Naive B cell (primary cell): ENCODE measurements around the gene HLCS. TPM values are rescaled to one million over a fixed set of nuclear protein-coding genes. Genes with fewer than 3 reads are reported as not detected.
"Not testable (repeated sequence)": the region's sequence is repeated elsewhere in the genome, so short reads cannot be mapped to it uniquely, and the experiment has no call there.

Experiments used
- ATAC-seq, 2 donors: fragments of 150-1000 bp; cut with Tn5 transposase; 2 replicates each; pipeline ENCODE4 v1.10.0; 2021; ENCODE audit warnings: low read depth in 2 of 2, mild to moderate bottlenecking in 2 of 2, moderate library complexity in 2 of 2
- DNase-seq: peaks from one replicate; pipeline ENCODE4 v3.0.0; 2022
- H3K27ac Mint-ChIP-seq, 6 donors: one replicate each; pipeline ENCODE4 v1.8.0; 2020 to 2022; ENCODE audit warnings: mild to moderate bottlenecking in 6 of 6, mixed read lengths in 6 of 6, moderate library complexity in 5 of 6, inconsistent platforms in 2 of 6
- H3K27me3 Mint-ChIP-seq, 3 donors: one replicate each; pipeline ENCODE4 v1.8.0; 2021 to 2022; ENCODE audit warnings: mixed read lengths in 3 of 3, mild to moderate bottlenecking in 1 of 3
- H3K36me3 Mint-ChIP-seq, 2 donors: one replicate each; pipeline ENCODE4 v1.8.0; 2020 to 2022; ENCODE audit warnings: mixed read lengths in 2 of 2, inconsistent platforms in 1 of 2, mild to moderate bottlenecking in 1 of 2
- H3K4me1 Mint-ChIP-seq, 3 donors: one replicate each; pipeline ENCODE4 v1.8.0; 2020 to 2022; ENCODE audit warnings: mixed read lengths in 3 of 3, inconsistent platforms in 1 of 3, mild to moderate bottlenecking in 1 of 3, moderate library complexity in 1 of 3
- H3K4me3 Mint-ChIP-seq, 8 donors: one replicate each; pipeline ENCODE4 v1.8.0; 2020 to 2022; ENCODE audit warnings: mild to moderate bottlenecking in 8 of 8, mixed read lengths in 8 of 8, moderate library complexity in 8 of 8, inconsistent platforms in 2 of 8
- H3K9me3 Mint-ChIP-seq, 7 donors: one replicate each; pipeline ENCODE4 v1.8.0; 2020 to 2022; ENCODE audit warnings: mixed read lengths in 7 of 7, mild to moderate bottlenecking in 5 of 7, inconsistent platforms in 2 of 7, moderate library complexity in 1 of 7
- polyA plus RNA-seq, 6 donors: library from polyadenylated mRNA; unstranded; fragments of 300-500 nt; fragmentation: Illumina TruSeq; gene quantifications; one replicate each; pipeline ENCODE4 v1.2.3, GENCODE V29; 2021; ENCODE audit warnings: low read depth in 6 of 6

HLCS gene
- polyA plus RNA-seq: 1 to 10 TPM; 5.5 to 8.4 (median 7.3) TPM

- peak; percentile 89 to 90 for ATAC-seq
- no peaks in the 10 kb centered on the region for H3K27me3 Mint-ChIP-seq
- DNase-seq: peak; percentile 75
- H3K9me3 Mint-ChIP-seq: no peaks in the 10 kb centered on the region
- peaks cover 4 to 20% (median 14%) of the 10 kb centered on the region in 3 donors for H3K4me1 Mint-ChIP-seq
- H3K27ac Mint-ChIP-seq: peak within 1 kb of the TSS; percentile 79 to 90 (median 88)
- no peaks in the 10 kb centered on the region for H3K36me3 Mint-ChIP-seq
- H3K4me3 Mint-ChIP-seq: peak within 1 kb of the TSS; percentile 76 to 94 (median 86)
These were observed at the start of gene HLCS for GRCh38 chr21:36966066-36966820. Gene HLCS, minus strand, starts transcription at chr21:36966669. Its CDS starts 31 bp downstream, at chr21:36966638.

GRCh38 chr21:37009740-37010341 lies 43.4 kb upstream of the HLCS start:
- H3K4me1 Mint-ChIP-seq: peaks cover 8 to 21% (median 12%) of the 10 kb centered on the region in 3 donors
- peak overlapping the region in 1 of 6 donors; percentile 11 for H3K27ac Mint-ChIP-seq
- peak overlapping the region; percentile 42 to 76 (median 68) for H3K4me3 Mint-ChIP-seq
- H3K27me3 Mint-ChIP-seq: peaks cover 41 to 63% (median 53%) of the 10 kb centered on the region in 3 donors
- no peaks in the 10 kb centered on the region for H3K36me3 Mint-ChIP-seq
- peak; percentile 59 for DNase-seq
- ATAC-seq: peak; percentile 78 to 83
- H3K9me3 Mint-ChIP-seq: no peaks in the 10 kb centered on the region

DNA sequence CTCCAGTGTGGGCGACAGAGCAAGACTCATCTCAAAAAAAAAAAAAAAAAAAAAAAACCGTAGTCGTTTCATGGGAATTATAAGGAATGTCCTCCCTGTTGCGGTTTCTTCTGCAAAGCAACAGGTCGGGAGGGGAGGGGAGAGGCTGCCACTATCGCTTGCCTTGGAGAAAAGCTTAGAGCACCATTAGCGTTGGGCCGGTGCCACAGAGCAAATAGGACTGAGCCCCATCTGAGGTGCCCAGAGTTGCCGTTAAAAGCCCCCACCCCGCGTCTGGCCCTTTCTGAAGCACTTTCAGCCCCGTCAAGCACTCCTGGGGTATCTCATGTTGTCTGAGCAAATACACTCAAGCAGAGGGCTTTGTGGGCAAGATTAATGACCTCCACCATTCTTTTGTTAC lies 42.3 kb upstream of the HLCS start:
- Mint-ChIP-seq H3K27me3 (peaks cover 35 to 56% (median 43%) of the 10 kb centered on the region in 3 donors), H3K27ac (no peak overlapping the region), H3K9me3 (no peaks in the 10 kb centered on the region), H3K4me1 (peaks cover 8 to 21% (median 12%) of the 10 kb centered on the region in 3 donors), H3K4me3 (no peak overlapping the region), H3K36me3 (no peaks in the 10 kb centered on the region)
- no peak for DNase-seq
- no peak for ATAC-seq

DNA sequence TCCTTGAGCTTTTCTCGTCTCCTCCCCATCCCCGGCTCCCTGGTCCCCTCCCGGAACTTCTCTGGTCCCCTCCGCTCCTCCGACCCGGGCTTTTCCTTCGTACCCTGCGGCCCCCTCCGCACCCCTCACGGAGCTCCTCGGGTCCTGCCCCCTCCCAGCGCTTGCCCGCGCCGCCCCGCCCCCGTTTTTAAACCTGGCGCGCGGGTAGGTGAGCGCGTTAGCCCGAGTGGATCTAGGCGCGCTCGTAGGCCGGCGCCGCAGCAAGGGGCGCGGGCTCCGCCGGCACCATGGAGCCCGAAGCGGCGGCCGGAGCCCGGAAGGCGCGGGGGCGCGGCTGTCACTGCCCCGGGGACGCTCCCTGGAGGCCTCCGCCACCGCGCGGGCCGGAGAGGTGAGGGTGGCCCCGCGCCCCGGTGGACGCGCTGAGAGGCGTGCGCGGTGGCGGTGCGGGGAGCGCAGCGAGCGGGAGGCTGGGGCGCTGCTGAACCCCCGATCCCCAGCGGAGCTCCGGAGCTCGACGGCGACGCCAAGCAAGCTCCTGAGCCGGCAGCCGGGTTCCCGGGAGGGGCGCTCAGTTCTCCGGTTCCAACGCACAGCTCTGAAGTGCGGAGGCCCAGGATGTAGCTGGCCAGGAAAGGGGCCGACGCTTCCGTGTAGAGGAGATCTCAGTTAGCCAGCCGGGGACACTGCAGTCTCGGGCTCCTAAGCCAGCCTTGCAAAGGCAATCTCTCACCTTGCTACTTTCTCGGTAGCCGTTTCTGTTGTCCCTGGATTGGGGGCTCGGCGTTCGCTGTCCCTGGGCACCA lies 40.2 kb upstream of the HLCS start, which contains the start of gene RIPPLY3:
Gene RIPPLY3 (plus strand): TSS at position 217 of the 806 bp plus-strand sequence. CDS start 71 bp downstream, at position 288.
- no peak within 1 kb of the TSS for H3K27ac Mint-ChIP-seq

DNA sequence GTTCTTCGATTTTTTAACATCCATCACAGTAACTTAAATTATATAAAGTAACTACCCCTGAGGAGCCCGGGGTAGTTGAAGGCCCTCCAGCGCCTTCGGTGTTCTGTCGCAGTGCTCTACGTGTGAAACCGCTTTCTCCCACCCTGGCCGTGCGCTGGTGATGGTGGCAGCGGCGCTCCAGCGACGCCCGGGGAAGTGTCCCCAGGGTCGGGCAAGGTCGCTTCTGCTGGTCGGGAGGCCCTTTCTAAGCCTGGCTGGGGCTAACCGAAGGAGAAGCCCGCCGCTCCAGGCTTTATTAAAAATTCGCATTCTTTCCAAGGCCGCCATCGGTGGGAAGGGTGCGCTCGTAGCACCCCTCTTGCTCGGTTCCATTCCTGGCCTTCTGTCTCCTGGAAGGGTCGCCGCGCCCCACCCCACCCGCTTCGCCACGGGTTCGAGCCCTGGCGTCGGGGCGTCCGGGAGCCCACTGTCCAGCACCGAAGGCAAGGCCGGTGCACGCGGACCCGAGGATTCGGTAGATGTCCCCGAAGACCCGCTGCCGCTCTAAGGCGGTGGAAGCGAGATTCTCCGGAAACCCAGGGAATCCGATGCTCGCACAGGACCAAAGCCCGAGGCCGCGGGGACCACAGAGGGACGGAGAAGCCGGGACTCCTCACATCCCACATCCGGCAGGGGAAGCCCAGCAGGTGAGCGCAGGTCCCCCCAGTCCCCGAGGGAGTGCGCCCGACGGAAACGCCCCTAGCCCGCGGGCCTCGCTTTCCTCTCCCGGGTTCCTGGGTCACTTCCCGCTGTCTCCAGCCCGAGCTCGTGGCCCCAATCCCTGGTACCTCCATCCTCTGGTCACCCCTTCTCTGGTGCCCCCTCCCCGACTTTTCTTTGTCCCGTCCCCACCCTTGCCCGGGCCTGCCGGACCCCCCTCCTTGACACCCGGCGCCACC lies 39.3 kb upstream of the HLCS start:
- peaks cover 8 to 24% (median 12%) of the 10 kb centered on the region in 3 donors for H3K4me1 Mint-ChIP-seq
- DNase-seq (no peak), ATAC-seq (peak in 1 of 2 donors; percentile 10)
- H3K27ac Mint-ChIP-seq: no peak overlapping the region
- peaks cover 22 to 34% (median 27%) of the 10 kb centered on the region in 3 donors for H3K27me3 Mint-ChIP-seq
- peak overlapping the region; percentile 24 to 60 (median 43) for H3K4me3 Mint-ChIP-seq
- no peaks in the 10 kb centered on the region for H3K9me3 Mint-ChIP-seq
- H3K36me3 Mint-ChIP-seq: no peaks in the 10 kb centered on the region

More for the DNA sequence above, 40.2 kb upstream of the HLCS start, which contains the start of gene RIPPLY3:
- H3K36me3 Mint-ChIP-seq: no peaks in the 10 kb centered on the region
- ATAC-seq (peak; percentile 38), DNase-seq (no peak)
- H3K4me3 Mint-ChIP-seq: peak within 1 kb of the TSS; percentile 27 to 82 (median 66)
- peaks cover 22 to 41% (median 28%) of the 10 kb centered on the region in 3 donors for H3K27me3 Mint-ChIP-seq
- peaks cover 8 to 21% (median 12%) of the 10 kb centered on the region in 3 donors for H3K4me1 Mint-ChIP-seq
- H3K9me3 Mint-ChIP-seq: no peaks in the 10 kb centered on the region

DNA sequence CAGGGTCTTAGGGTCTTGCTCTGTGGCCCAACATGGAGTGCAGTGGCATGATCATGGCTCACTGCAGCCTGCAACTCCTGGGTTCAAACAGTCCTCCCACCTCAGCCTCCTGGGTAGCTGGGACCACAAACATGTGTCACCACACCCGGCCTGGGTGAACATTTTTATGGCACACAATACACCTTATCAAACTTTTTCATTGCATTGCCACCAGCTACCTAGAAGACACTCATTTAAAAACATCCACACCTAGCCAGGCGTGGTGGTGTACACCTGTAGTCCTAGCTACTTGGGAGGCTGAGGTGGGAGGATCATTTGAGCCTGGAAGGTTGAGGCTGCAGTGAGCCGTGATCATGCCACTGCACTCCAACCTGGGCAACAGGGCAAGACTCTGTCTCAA lies 37.4 kb upstream of the HLCS start:
- Mint-ChIP-seq H3K27me3 (peaks cover 7 to 20% (median 14%) of the 10 kb centered on the region in 3 donors), H3K4me1 (peaks cover 0 to 11% (median 4%) of the 10 kb centered on the region in 3 donors)
- not testable (repeated sequence) for H3K27ac Mint-ChIP-seq, H3K9me3 Mint-ChIP-seq, DNase-seq, ATAC-seq, H3K4me3 Mint-ChIP-seq, H3K36me3 Mint-ChIP-seq

DNA sequence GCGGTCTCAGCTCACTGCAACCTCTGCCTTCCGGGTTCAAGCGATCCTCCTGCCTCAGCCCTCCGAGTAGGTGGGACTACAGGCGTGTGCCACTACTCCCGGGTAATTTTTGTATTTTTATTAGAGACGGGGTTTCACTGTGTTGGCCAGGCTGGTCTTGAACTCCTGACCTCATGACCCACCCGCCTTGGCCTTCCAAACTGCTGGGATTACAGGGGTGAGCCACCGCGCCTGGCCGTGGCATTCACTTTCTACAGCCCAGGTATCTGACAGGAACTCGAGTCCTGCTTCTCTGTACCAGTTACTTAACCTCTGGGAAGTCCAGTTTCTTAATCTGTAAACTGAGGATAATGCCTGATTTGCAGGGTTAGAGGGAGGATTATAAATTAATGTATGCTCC lies 36.4 kb upstream of the HLCS start:
- Mint-ChIP-seq H3K27ac (peak overlapping the region in 1 of 6 donors; percentile 81), H3K27me3 (peaks cover 4 to 11% (median 9%) of the 10 kb centered on the region in 3 donors), H3K4me1 (peaks cover 0 to 11% (median 4%) of the 10 kb centered on the region in 3 donors)
- H3K4me3 Mint-ChIP-seq, DNase-seq, H3K9me3 Mint-ChIP-seq, ATAC-seq, H3K36me3 Mint-ChIP-seq: not testable (repeated sequence)

DNA sequence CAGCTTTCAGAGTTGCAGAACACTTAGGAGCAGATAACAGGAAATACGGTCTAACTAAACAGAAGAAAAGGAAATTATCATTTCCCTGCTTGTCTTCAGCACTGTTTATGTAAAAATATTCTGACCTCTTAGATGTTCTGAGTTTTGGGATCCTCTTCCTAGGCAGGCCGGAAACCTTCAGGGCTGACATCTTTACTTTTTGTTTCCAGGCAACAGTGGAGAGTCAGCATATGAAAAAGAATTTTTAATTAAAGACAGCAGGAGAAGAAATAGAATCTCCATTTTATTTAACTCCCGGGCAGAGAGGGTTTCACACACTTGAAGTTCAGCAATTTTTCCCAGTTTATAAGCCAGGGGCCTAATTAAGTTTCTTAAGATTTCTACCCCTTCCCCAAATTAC lies 35.0 kb upstream of the HLCS start:
- Mint-ChIP-seq H3K9me3 (peaks cover 0 to 2% (median 0%) of the 10 kb centered on the region in 7 donors), H3K4me3 (no peak overlapping the region), H3K27ac (peak overlapping the region in 1 of 6 donors; percentile 30), H3K27me3 (no peaks in the 10 kb centered on the region), H3K4me1 (peaks cover 0 to 4% (median 3%) of the 10 kb centered on the region in 3 donors), H3K36me3 (no peaks in the 10 kb centered on the region)
- ATAC-seq (no peak), DNase-seq (no peak)

DNA sequence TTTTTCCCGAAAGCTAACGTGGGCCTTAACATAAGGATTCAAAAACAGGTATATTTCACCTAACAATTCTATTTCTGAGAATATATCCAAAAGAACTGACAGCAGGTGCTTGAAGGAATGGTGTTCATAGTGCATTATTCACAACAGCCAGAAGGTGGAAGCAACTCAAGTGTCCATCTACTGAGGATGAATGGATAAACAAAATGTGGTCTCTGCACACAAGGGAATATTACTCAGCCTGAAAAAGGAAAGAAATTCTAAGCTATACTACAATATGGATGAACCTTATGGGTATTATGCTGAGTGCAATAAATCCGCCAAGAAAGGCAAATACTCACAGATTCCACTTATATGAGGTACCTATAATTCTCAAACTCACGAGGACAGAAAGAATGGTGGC lies 33.9 kb upstream of the HLCS start:
- no peak overlapping the region for H3K27ac Mint-ChIP-seq

GRCh38 chr21:36999131-36999898 lies 32.8 kb upstream of the HLCS start:
- Mint-ChIP-seq H3K27ac (peak overlapping the region in 2 of 6 donors; percentile 25 to 80), H3K4me3 (no peak overlapping the region), H3K9me3 (peaks cover 0 to 2% (median 0%) of the 10 kb centered on the region in 7 donors), H3K36me3 (no peaks in the 10 kb centered on the region), H3K27me3 (no peaks in the 10 kb centered on the region), H3K4me1 (peaks cover 0 to 6% (median 4%) of the 10 kb centered on the region in 3 donors)
- ATAC-seq: no peak
- no peak for DNase-seq

More for the DNA sequence above, 33.9 kb upstream of the HLCS start:
- Mint-ChIP-seq H3K36me3 (no peaks in the 10 kb centered on the region), H3K9me3 (peaks cover 0 to 2% (median 0%) of the 10 kb centered on the region in 7 donors), H3K4me1 (peaks cover 0 to 4% (median 3%) of the 10 kb centered on the region in 3 donors), H3K27me3 (no peaks in the 10 kb centered on the region), H3K4me3 (no peak overlapping the region)
- ATAC-seq: no peak
- DNase-seq: no peak

GRCh38 chr21:36995285-36995684 lies 28.8 kb upstream of the HLCS start:
- peak overlapping the region in 1 of 8 donors; percentile 29 for H3K4me3 Mint-ChIP-seq
- H3K9me3 Mint-ChIP-seq, H3K27ac Mint-ChIP-seq, H3K27me3 Mint-ChIP-seq, ATAC-seq, H3K4me1 Mint-ChIP-seq, H3K36me3 Mint-ChIP-seq, DNase-seq: not testable (repeated sequence)
